ENCODE data around the gene SPAG5. TPM values are rescaled to one million over a fixed set of nuclear protein-coding genes. Genes with fewer than 3 reads are reported as not detected.

The SPAG5 gene
- total and polyA plus RNA-seq, 2 experiments from 2014 or later = 99.6 to 104 TPM

DNA sequence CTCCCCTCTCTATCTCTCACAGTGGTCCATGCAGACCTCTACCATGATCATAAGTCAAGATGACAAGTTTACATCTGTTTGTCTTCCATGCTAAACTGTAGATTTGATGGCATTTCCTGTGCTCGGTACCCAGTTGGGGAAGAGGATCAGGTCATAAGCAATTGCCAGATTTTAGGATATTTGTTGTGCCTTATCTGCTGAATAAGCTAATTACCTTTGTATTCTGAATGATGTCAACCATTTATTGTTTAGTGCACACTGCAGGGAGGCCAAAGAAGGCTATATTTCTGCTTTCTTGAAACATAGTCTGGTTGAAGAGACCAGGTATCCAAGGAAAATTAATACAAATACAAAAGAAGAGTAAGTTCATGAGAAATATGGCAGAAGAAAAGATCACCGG is 16.3 kb downstream of the SPAG5 start:
- Mint-ChIP-seq H3K36me3 (ENCODE audit: low read depth) (peaks cover 33% of the 10 kb centered on the region), H3K27me3 (ENCODE audit: insufficient read depth, low read depth, poor library complexity) (peaks cover 4% of the 10 kb centered on the region), H3K4me1 (peaks cover 1% of the 10 kb centered on the region), H3K27ac (no peak overlapping the region), H3K4me3 (no peak overlapping the region), H3K9me3 (no peaks in the 10 kb centered on the region)
- DNase-seq (ENCODE audit: low spot score) (no peak), ATAC-seq (no peak)
- peaks cover 82% of the 10 kb centered on the region for H3K36me3 ChIP-seq (ENCODE audit: insufficient read depth)
- no peak overlapping the region for H3K4me3 ChIP-seq
- peaks cover 2% of the 10 kb centered on the region; the same call in 1 of the 2 replicates for H3K4me1 ChIP-seq (ENCODE audit: insufficient read depth)
- no peak overlapping the region for H2AFZ ChIP-seq
- H3K9me2 ChIP-seq (ENCODE audit: insufficient read depth) = no peaks in the 10 kb centered on the region
- no peak for TF ChIP-seq CREB1 (CRISPR knock-in tag; IDR thresholded peaks at IDR 0.05; ENCODE audit: low read depth)
- TF ChIP-seq, protein P1, sequence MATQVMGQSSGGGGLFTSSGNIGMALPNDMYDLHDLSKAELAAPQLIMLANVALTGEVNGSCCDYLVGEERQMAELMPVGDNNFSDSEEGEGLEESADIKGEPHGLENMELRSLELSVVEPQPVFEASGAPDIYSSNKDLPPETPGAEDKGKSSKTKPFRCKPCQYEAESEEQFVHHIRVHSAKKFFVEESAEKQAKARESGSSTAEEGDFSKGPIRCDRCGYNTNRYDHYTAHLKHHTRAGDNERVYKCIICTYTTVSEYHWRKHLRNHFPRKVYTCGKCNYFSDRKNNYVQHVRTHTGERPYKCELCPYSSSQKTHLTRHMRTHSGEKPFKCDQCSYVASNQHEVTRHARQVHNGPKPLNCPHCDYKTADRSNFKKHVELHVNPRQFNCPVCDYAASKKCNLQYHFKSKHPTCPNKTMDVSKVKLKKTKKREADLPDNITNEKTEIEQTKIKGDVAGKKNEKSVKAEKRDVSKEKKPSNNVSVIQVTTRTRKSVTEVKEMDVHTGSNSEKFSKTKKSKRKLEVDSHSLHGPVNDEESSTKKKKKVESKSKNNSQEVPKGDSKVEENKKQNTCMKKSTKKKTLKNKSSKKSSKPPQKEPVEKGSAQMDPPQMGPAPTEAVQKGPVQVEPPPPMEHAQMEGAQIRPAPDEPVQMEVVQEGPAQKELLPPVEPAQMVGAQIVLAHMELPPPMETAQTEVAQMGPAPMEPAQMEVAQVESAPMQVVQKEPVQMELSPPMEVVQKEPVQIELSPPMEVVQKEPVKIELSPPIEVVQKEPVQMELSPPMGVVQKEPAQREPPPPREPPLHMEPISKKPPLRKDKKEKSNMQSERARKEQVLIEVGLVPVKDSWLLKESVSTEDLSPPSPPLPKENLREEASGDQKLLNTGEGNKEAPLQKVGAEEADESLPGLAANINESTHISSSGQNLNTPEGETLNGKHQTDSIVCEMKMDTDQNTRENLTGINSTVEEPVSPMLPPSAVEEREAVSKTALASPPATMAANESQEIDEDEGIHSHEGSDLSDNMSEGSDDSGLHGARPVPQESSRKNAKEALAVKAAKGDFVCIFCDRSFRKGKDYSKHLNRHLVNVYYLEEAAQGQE (IDR thresholded peaks at IDR 0.05; ENCODE audit: unreplicated experiment) = no peak
- TF ChIP-seq ETS1 (IDR thresholded peaks at IDR 0.05) = no peak
- TF ChIP-seq POLR2AphosphoS5 (IDR thresholded peaks at IDR 0.05; ENCODE audit: low read depth) = no peak
- no peak for TF ChIP-seq NANOG (IDR thresholded peaks at IDR 0.05; ENCODE audit: borderline replicate concordance)
- no peak for TF ChIP-seq STAT1 (IDR thresholded peaks at IDR 0.05; ENCODE audit: unreplicated experiment)
- TF ChIP-seq EZH2 (IDR thresholded peaks at IDR 0.05; ENCODE audit: low read depth, unreplicated experiment) = no peak
- peaks cover 14% of the 10 kb centered on the region; the same call in 1 of the 2 replicates for H4K20me1 ChIP-seq (replicated peaks; ENCODE audit: insufficient read depth)
- no peaks in the 10 kb centered on the region for H3K79me2 ChIP-seq (replicated peaks; ENCODE audit: insufficient read depth)
- H3F3A ChIP-seq (replicated peaks; ENCODE audit: low read depth) = peaks cover 10% of the 10 kb centered on the region
- no peak overlapping the region for H3K27ac ChIP-seq (ENCODE audit: low read depth)
- no peaks in the 10 kb centered on the region for H3K27me3 ChIP-seq (ENCODE audit: insufficient read depth)
- no peak overlapping the region for H3K4me2 ChIP-seq

DNA sequence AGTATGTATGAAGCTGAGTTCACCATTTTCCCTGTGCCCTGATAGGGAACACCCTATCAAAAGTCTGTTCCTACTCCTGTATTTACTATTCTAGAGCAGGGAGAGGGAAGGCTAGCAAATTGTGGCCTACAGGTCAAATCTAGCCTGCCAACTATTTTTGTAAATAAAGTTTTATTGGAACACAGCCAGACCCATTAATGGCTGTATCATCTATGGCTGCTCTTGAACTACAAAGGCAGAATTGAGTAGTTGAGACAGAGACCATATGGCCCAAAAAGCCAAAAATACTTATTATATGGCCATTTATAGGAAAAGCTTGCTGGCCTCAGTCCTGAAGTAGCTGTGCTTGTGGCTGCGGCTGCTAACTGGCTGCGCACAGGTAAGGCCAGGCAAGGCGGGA is 17.9 kb downstream of the SPAG5 start:
- peaks cover 12% of the 10 kb centered on the region for H3K4me1 Mint-ChIP-seq
- DNase-seq (ENCODE audit: low spot score) = no peak
- Histone ChIP-seq H3K36me3 (ENCODE audit: insufficient read depth) (peaks cover 70% of the 10 kb centered on the region), H4K20me1 (replicated peaks; ENCODE audit: insufficient read depth) (peaks cover 14% of the 10 kb centered on the region; the same call in 1 of the 2 replicates), H2AFZ (no peak overlapping the region), H3K4me1 (ENCODE audit: insufficient read depth) (peaks cover 10% of the 10 kb centered on the region; the same call in 1 of the 2 replicates), H3F3A (replicated peaks; ENCODE audit: low read depth) (peaks cover 15% of the 10 kb centered on the region), H3K9me2 (ENCODE audit: insufficient read depth) (no peaks in the 10 kb centered on the region), H3K4me2 (no peak overlapping the region), H3K4me3 (no peak overlapping the region), H3K27me3 (ENCODE audit: insufficient read depth) (no peaks in the 10 kb centered on the region), H3K79me2 (replicated peaks; ENCODE audit: insufficient read depth) (no peaks in the 10 kb centered on the region), H3K27ac (ENCODE audit: low read depth) (no peak overlapping the region)
- no peak for ATAC-seq
- H3K36me3 Mint-ChIP-seq (ENCODE audit: low read depth) = peaks cover 39% of the 10 kb centered on the region
- no peak overlapping the region for H3K27ac Mint-ChIP-seq
- peaks cover 4% of the 10 kb centered on the region for H3K27me3 Mint-ChIP-seq (ENCODE audit: insufficient read depth, low read depth, poor library complexity)
- TF ChIP-seq EZH2phosphoT487 (IDR thresholded peaks at IDR 0.05; ENCODE audit: unreplicated experiment) = no peak
- no peak for TF ChIP-seq POLR2AphosphoS5 (IDR thresholded peaks at IDR 0.05; ENCODE audit: low read depth)
- no peak for TF ChIP-seq ETS1 (IDR thresholded peaks at IDR 0.05)
- TF ChIP-seq JUNB (IDR thresholded peaks at IDR 0.05; ENCODE audit: unreplicated experiment) = no peak
- TF ChIP-seq, protein P2, sequence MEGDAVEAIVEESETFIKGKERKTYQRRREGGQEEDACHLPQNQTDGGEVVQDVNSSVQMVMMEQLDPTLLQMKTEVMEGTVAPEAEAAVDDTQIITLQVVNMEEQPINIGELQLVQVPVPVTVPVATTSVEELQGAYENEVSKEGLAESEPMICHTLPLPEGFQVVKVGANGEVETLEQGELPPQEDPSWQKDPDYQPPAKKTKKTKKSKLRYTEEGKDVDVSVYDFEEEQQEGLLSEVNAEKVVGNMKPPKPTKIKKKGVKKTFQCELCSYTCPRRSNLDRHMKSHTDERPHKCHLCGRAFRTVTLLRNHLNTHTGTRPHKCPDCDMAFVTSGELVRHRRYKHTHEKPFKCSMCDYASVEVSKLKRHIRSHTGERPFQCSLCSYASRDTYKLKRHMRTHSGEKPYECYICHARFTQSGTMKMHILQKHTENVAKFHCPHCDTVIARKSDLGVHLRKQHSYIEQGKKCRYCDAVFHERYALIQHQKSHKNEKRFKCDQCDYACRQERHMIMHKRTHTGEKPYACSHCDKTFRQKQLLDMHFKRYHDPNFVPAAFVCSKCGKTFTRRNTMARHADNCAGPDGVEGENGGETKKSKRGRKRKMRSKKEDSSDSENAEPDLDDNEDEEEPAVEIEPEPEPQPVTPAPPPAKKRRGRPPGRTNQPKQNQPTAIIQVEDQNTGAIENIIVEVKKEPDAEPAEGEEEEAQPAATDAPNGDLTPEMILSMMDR (conservative IDR thresholded peaks at IDR 0.05; ENCODE audit: low read depth in 2 of 2) = no peak
- no peak for TF ChIP-seq STAT1 (IDR thresholded peaks at IDR 0.05; ENCODE audit: unreplicated experiment)
- TF ChIP-seq CREB1 (CRISPR knock-in tag; IDR thresholded peaks at IDR 0.05; ENCODE audit: low read depth) = no peak
- TF ChIP-seq, protein P1 (IDR thresholded peaks at IDR 0.05; ENCODE audit: unreplicated experiment) = no peak
- TF ChIP-seq ZNF331 (CRISPR knock-in tag; IDR thresholded peaks at IDR 0.05; ENCODE audit: low read depth) = no peak
- TF ChIP-seq ZNF114 (CRISPR knock-in tag; IDR thresholded peaks at IDR 0.05) = no peak
- TF ChIP-seq EZH2 (IDR thresholded peaks at IDR 0.05; ENCODE audit: low read depth, unreplicated experiment) = no peak
- TF ChIP-seq NANOG (IDR thresholded peaks at IDR 0.05; ENCODE audit: borderline replicate concordance) = no peak
- no peak overlapping the region for H3K4me3 Mint-ChIP-seq
- no peaks in the 10 kb centered on the region for H3K9me3 Mint-ChIP-seq

Data from GM23338 (cell line).